Bone marrow (tissue), 2 donors: Measurements from ENCODE around the gene RHBDF2.
"Not testable (repeated sequence)": the region's sequence is repeated elsewhere in the genome, so short reads cannot be mapped to it uniquely, and the experiment has no call there.

Source experiments
- DNase-seq, 2 donors: peaks; one replicate each; lab custom pipeline; 2025; lab: John Stamatoyannopoulos, UW

The RHBDF2 gene

GRCh38 chr17:76538281-76538931, 37.2 kb upstream of the RHBDF2 start:
- no peak for DNase-seq

GRCh38 chr17:76537578-76538280, 36.5 kb upstream of the RHBDF2 start, which contains the start of gene CYGB:
Gene CYGB, minus strand, starts transcription at chr17:76537709. Its CDS starts 167 bp downstream, at chr17:76537542.
- no peak for DNase-seq

GRCh38 chr17:76537288-76537577, 36.0 kb upstream of the RHBDF2 start:
- no peak for DNase-seq

GRCh38 chr17:76536511-76537287, 35.5 kb upstream of the RHBDF2 start:
- DNase-seq = no peak

GRCh38 chr17:76535788-76536510, 34.7 kb upstream of the RHBDF2 start:
- DNase-seq = no peak

- DNase-seq = no peak
Observed at GRCh38 chr17:76534831-76535732, 33.9 kb upstream of the RHBDF2 start.

GRCh38 chr17:76533640-76534359, 32.6 kb upstream of the RHBDF2 start:
- DNase-seq = not testable (repeated sequence)

GRCh38 chr17:76532072-76532651, 30.9 kb upstream of the RHBDF2 start:
- no peak for DNase-seq

- DNase-seq = no peak
Observed at GRCh38 chr17:76531486-76532038, 30.3 kb upstream of the RHBDF2 start.

- DNase-seq = no peak
Observed at GRCh38 chr17:76530811-76531485, 29.7 kb upstream of the RHBDF2 start.

- no peak for DNase-seq
Observed at GRCh38 chr17:76530095-76530723, 29.0 kb upstream of the RHBDF2 start.

GRCh38 chr17:76529224-76530094, 28.2 kb upstream of the RHBDF2 start:
- DNase-seq = no peak

GRCh38 chr17:76528528-76529223, 27.5 kb upstream of the RHBDF2 start:
- DNase-seq = no peak

GRCh38 chr17:76528156-76528527, 26.9 kb upstream of the RHBDF2 start:
- no peak for DNase-seq

GRCh38 chr17:76527430-76528111, 26.3 kb upstream of the RHBDF2 start:
- no peak for DNase-seq

- DNase-seq = not testable (repeated sequence)
Observed at GRCh38 chr17:76527016-76527415, 25.8 kb upstream of the RHBDF2 start.

GRCh38 chr17:76525513-76525833, 24.2 kb upstream of the RHBDF2 start:
- DNase-seq = not testable (repeated sequence)
